AG04449 (cell line): ENCODE results near the gene LNX1.
A peak's percentile ranks its signal among the peaks of the same experiment; 100 is the strongest.

ENCODE experiments used
- CTCF ChIA-PET: fragments of 350-600 bp; formaldehyde crosslinking; extraction: SDS; loops from one replicate; lab custom pipeline; 2021; ENCODE audit warnings: antibody characterized with exemption; lab: Yijun Ruan, JAX
- POLR2A ChIA-PET: fragments of 400-600, 350-600 bp; formaldehyde crosslinking; extraction: SDS; loops from one replicate; lab custom pipeline; 2020; ENCODE audit warnings: antibody characterized with exemption, inconsistent platforms; lab: Yijun Ruan, JAX
- DNase-seq: peaks from one replicate; pipeline ENCODE4 v3.0.0-alpha.2; 2010; ENCODE audit warnings: low read depth, low spot score
- H3K4me3 ChIP-seq: 2 replicates; pipeline ENCODE4 v1.5.1; 2011; ENCODE audit warnings: low read depth, mild to moderate bottlenecking, control low read depth, low read length
- TF ChIP-seq, protein P1 (sequence below): IDR thresholded peaks from one replicate; pipeline ENCODE4 v1.5.1; 2011; ENCODE audit warnings: mild to moderate bottlenecking, moderate library complexity, low read length, control low read depth, inconsistent platforms; ENCODE audit not compliant: insufficient read depth; ENCODE audit errors: missing control alignments

The LNX1 gene

DNA sequence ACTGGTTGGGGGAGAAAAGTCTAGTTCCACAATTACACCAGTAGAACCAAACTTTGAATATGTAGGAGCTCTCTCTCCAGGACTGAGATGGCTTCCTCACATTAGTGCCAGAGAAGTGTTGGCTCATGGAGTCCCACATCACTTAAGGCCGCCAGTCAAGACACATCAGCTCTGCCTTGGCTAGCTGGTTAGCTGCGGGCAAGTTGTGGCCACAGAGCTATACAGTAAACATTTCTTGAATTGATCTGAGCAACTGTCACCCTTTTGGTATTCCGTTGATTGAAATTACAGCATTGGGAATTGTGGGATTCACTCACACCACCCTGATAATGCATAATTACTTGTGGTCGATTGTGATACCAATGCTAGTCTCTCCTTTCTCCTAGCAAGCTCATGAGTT is 76.2 kb downstream of the LNX1 start:
- H3K4me3 ChIP-seq = no peak overlapping the region
- CTCF ChIA-PET = no interaction called here
- POLR2A ChIA-PET = no interaction called here
- TF ChIP-seq, protein P1, sequence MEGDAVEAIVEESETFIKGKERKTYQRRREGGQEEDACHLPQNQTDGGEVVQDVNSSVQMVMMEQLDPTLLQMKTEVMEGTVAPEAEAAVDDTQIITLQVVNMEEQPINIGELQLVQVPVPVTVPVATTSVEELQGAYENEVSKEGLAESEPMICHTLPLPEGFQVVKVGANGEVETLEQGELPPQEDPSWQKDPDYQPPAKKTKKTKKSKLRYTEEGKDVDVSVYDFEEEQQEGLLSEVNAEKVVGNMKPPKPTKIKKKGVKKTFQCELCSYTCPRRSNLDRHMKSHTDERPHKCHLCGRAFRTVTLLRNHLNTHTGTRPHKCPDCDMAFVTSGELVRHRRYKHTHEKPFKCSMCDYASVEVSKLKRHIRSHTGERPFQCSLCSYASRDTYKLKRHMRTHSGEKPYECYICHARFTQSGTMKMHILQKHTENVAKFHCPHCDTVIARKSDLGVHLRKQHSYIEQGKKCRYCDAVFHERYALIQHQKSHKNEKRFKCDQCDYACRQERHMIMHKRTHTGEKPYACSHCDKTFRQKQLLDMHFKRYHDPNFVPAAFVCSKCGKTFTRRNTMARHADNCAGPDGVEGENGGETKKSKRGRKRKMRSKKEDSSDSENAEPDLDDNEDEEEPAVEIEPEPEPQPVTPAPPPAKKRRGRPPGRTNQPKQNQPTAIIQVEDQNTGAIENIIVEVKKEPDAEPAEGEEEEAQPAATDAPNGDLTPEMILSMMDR = no peak
- DNase-seq = no peak

DNA sequence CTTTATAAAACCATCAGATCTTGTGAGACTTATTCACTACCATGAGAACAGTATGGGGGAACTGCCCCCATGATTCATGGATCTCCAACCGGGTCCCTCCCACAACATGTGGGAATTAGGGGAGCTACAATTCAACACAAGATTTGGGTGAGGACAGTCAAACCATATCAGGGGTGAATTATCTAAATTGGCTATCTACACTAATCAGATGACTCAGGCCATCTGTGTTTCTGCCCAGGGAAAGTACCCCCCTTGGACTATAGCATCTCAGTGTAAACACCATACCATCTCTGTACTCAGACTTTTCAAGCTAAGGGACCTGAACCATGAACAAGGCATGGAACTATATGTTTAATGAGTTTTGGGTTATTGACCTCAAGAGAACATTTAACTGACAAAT is 76.8 kb downstream of the LNX1 start:
- H3K4me3 ChIP-seq = no peak overlapping the region
- ChIA-PET POLR2A (no interaction called here), CTCF (no interaction called here)
- DNase-seq = no peak
- TF ChIP-seq, protein P1 = no peak

DNA sequence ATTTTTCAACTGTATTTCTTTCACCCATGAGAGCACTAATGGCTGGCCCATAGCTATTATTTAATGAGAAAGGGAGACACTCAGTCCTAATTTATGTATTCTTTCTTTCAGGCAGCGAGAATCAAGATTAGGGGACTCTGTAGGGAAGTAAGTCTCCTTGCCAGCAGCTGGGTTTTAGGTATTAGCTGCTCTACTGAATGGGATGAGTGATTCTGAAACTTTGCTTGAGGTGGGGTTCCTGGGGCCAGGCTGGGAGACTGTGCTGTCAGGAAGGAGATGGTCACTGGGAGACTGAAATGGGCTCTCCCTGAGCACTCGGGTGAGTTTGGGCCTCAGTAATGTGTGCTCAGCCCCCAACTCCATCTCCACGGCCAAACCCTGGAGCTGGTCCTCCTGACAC is 78.7 kb downstream of the LNX1 start:
- ChIA-PET CTCF (interaction anchor here (0.6 kb wide), 1 partner anchor 73 kb away, joined by 3 read pairs; no protein-coding TSS in a partner anchor), POLR2A (no interaction called here)
- no peak for DNase-seq
- no peak overlapping the region for H3K4me3 ChIP-seq
- TF ChIP-seq, protein P1 = no peak

DNA sequence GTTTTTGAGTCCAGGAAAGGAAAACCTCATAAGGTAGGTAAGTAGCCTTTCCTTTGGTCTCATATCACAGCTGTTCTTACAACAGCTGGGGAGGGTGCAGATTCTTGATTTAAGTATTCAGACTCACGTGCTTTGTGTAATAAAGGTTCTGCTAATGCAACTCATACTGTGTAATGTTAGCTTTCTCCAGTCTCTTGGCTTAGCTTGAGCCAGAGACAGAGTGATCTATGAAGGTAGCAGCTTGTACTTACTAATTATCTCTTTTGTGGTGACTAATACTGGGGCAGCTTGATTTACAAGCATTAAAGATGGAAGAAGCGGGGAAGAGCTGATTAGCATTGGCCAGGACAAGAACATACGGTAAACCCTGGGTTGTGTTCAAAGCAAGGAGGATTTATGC is 80.3 kb downstream of the LNX1 start:
- DNase-seq = no peak
- POLR2A ChIA-PET = no interaction called here
- TF ChIP-seq, protein P1 = no peak
- CTCF ChIA-PET = interaction anchor here (0.9 to 1.0 kb wide), 2 partner anchors 20 to 196 kb away, joined by 3 read pairs; no protein-coding TSS in a partner anchor
- no peak overlapping the region for H3K4me3 ChIP-seq

DNA sequence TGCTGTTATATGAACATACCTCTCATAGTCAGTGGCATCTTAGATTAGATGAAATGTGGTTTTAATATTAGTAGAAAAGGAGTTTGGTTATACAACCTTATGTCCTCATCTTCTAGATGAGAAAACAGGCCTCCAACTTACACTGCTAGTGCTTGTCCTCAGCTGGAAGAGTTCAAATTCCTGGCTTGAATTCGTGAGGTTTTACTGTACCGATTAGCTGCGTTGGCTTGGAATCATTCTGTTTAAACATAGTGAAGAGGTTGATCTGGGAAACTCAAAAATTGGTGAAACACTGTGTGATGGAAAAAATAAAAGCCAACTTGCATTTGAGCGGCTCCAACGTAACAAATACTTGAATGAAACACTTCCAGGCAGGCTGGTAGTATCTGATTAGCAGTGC is 81.0 kb downstream of the LNX1 start:
- CTCF ChIA-PET = interaction anchor here (1.0 kb wide), 1 partner anchor 197 kb away, joined by 3 read pairs; no protein-coding TSS in a partner anchor
- DNase-seq = no peak
- TF ChIP-seq, protein P1 = no peak
- no peak overlapping the region for H3K4me3 ChIP-seq
- POLR2A ChIA-PET = no interaction called here

DNA sequence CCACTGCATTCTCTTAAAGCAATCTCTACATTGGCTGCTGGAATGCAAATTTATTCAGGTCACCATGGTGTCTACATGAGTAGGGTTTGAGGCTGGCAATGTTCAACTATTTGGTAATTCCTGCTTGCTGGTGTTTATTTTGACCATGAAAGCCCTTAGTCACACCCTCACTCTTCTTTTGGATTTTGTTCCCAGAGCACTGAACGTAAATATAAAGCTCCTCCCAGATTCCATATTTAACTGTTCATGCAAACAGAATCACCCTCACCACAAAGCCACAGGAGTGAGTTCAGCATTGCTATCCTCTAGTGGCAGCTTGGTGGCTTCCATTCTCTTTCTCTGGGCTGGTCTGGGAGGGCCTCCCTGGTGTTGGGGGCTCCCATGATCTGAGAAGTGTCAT is 82.8 kb downstream of the LNX1 start:
- TF ChIP-seq, protein P1 = peak; percentile 17
- CTCF ChIA-PET = interaction anchor here (0.9 to 1.5 kb wide), 5 partner anchors 13 to 77 kb away, joined by 3 to 4 read pairs (median 4); no protein-coding TSS in a partner anchor
- peak; percentile 71 for DNase-seq
- POLR2A ChIA-PET = interaction anchor here (1.2 to 1.6 kb wide), 2 partner anchors 17 to 32 kb away, joined by 3 to 5 read pairs; no protein-coding TSS in a partner anchor
- H3K4me3 ChIP-seq = no peak overlapping the region
